ENCODE measurements around the gene SFMBT2. TPM values are rescaled to one million over a fixed set of nuclear protein-coding genes. Genes with fewer than 3 reads are reported as not detected.

Gene SFMBT2
- total and polyA plus RNA-seq, 4 donors = 15.3 to 23.8 (median 17.1) TPM

DNA sequence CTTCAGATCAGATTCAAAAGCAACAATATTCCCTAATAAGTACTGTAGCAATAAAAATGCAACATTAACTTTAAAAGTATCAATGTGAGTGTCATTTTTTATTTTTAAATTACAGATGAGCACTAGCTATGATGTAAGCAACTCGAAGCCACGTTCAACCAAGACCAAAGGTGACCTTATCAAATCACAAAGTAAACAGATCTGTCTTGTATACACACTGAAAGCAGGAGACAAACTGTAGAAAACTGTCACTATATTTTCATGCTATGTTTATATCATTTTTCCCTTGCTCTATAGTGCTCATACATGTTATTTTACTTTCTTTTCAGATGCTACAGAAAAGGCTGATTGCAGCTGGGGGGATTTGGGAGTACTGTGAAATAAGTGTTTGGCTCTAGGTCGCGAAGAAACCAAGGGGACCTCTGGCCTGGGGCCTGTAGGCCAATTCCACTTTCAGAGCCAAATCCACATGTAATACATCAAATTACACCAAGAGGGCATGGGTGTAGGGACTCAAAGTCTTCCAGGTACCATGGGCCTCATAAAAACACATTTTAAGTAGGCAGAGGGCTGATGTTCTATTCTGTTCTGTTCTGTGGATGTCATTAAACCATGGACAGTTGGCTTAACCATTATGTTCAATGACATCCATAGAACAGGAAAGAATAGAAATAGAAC lies 245.2 kb downstream of the SFMBT2 start:
- no peak for DNase-seq (ENCODE audit: low read depth in 4 of 6, low spot score in 6 of 6)
- Histone ChIP-seq H3K36me3 (ENCODE audit: control insufficient read depth, insufficient read depth, low read length) (peaks cover 33% of the 10 kb centered on the region), H3K27me3 (ENCODE audit: control insufficient read depth, insufficient read depth, low read length) (no peaks in the 10 kb centered on the region), H3K4me3 (ENCODE audit: low read depth, low read length) (no peak overlapping the region), H3K27ac (ENCODE audit: low read depth, low read length) (no peak overlapping the region), H3K4me1 (ENCODE audit: control insufficient read depth, insufficient read depth, low read length) (no peaks in the 10 kb centered on the region), H3K9me3 (ENCODE audit: control insufficient read depth, insufficient read depth, low read length) (no peaks in the 10 kb centered on the region)
- WGBS (ENCODE audit: insufficient coverage) = no CpG with 5 or more reads among the region's 4 CpGs

DNA sequence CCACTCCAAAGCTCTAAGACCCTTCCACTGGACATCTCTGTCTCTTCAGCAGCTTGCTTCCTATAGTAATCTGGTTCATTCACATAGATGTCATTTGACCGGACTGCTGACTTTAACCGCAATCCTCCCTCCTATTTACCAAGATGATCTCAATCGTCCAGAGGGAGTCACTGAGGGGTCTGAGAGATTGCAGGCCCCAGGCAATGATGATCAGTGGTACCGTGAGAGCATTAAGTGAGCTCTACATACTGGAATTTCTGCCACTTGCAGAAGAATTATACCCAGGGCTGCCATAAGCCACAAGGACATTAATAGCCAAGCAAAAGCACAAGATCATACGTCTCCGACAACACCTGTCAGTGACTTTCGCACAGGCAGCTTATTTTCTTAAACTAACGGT lies 245.9 kb downstream of the SFMBT2 start:
- H3K4me3 ChIP-seq (ENCODE audit: low read depth, low read length) = no peak overlapping the region
- H3K4me1 ChIP-seq (ENCODE audit: control insufficient read depth, insufficient read depth, low read length) = no peaks in the 10 kb centered on the region
- WGBS (ENCODE audit: insufficient coverage) = 100% methylated on average over 1 of the region's 8 CpGs
- H3K27me3 ChIP-seq (ENCODE audit: control insufficient read depth, insufficient read depth, low read length) = no peaks in the 10 kb centered on the region
- no peaks in the 10 kb centered on the region for H3K9me3 ChIP-seq (ENCODE audit: control insufficient read depth, insufficient read depth, low read length)
- H3K36me3 ChIP-seq (ENCODE audit: control insufficient read depth, insufficient read depth, low read length) = peaks cover 31% of the 10 kb centered on the region
- no peak overlapping the region for H3K27ac ChIP-seq (ENCODE audit: low read depth, low read length)
- DNase-seq (ENCODE audit: low read depth in 4 of 6, low spot score in 6 of 6) = peak in 1 of 6 donors; percentile 67

DNA sequence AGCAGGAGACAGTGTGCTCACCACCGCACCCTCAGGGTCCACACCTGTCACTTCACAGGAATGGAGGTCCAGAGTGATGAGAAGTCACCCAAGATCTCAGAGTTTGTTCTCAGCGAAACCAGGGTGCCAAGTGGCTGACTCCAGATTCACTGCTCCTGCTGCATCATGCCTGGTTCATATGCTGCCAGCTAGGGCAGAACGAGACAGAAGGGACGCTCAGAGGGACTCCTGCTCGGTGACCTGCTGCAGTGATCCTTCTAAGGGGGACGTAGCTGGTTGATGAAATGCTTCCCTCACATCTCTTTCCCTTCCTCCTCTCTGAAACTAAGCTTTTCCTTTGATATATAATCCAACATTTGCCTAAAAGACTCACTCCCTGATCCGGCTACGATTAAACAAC lies 248.5 kb downstream of the SFMBT2 start:
- DNase-seq (ENCODE audit: low read depth in 4 of 6, low spot score in 6 of 6) = no peak
- Histone ChIP-seq H3K36me3 (ENCODE audit: control insufficient read depth, insufficient read depth, low read length) (peaks cover 29% of the 10 kb centered on the region), H3K4me1 (ENCODE audit: control insufficient read depth, insufficient read depth, low read length) (no peaks in the 10 kb centered on the region), H3K27me3 (ENCODE audit: control insufficient read depth, insufficient read depth, low read length) (no peaks in the 10 kb centered on the region), H3K27ac (ENCODE audit: low read depth, low read length) (no peak overlapping the region), H3K4me3 (ENCODE audit: low read depth, low read length) (no peak overlapping the region), H3K9me3 (ENCODE audit: control insufficient read depth, insufficient read depth, low read length) (no peaks in the 10 kb centered on the region)
- 100% methylated on average over 6 of the region's 8 CpGs for WGBS (ENCODE audit: insufficient coverage)

DNA sequence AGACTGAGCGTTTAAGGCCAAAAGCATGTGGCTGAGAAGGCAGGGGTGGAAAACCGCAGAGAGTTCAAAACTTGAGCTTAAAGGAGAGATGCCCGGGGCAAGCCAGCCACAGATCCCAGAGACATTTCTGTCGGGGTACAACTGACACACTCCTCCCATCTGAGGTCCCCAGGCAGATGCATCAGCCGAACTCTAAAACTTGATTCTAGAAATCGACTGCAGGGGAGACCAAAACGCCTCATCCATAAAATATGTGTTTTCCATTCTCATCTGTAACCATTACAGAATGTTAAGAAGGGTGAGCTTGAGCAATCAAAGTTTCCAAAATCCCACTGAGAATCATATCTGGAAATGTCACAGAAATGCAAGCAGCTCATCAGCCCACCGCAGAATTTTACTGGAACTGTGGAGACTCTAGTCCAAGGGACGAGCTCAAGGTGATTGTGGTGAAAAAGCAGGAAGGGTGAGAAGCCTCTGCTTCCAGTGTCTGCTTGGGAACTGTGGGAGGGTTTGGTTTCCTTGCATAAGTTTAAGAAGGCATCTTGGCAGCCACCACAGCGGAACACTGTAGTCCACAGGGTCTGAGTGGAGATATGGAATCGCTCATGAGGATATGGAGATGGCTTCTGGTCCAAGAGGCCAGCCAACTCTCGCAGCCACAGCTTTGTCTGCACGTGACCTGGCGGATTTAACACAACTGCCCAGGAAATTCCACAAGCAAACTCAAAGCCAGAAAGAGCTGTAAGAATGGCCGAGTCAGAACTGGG lies 249.2 kb downstream of the SFMBT2 start:
- no peak for DNase-seq (ENCODE audit: low read depth in 4 of 6, low spot score in 6 of 6)
- H3K4me3 ChIP-seq (ENCODE audit: low read depth, low read length) = no peak overlapping the region
- 96% methylated on average over 11 of the region's 15 CpGs for WGBS (ENCODE audit: insufficient coverage)

DNA sequence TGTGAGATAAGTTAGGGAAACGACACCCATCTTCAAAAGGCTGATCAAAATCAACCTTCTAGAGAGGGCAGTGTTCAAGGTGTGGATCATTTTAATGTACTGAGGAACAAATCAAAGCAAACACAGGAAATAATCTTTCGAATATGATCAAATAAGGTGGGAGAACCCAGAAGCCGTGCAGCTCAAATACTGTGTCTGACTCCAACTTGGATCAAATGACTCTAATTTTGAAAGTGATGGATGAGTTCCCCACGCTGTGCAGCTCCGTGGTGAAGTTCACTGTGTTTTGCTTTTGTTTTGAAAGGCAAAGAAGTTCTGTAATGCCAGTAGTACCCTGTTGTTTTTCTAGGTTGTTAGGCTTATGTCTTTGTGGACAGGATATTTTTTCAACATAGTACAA lies 250.9 kb downstream of the SFMBT2 start:
- H3K27me3 ChIP-seq (ENCODE audit: control insufficient read depth, insufficient read depth, low read length) = no peaks in the 10 kb centered on the region
- no peak for DNase-seq (ENCODE audit: low read depth in 4 of 6, low spot score in 6 of 6)
- no peak overlapping the region for H3K27ac ChIP-seq (ENCODE audit: low read depth, low read length)
- no peak overlapping the region for H3K4me3 ChIP-seq (ENCODE audit: low read depth, low read length)
- H3K9me3 ChIP-seq (ENCODE audit: control insufficient read depth, insufficient read depth, low read length) = no peaks in the 10 kb centered on the region
- 52% methylated on average over 4 of the region's 5 CpGs for WGBS (ENCODE audit: insufficient coverage)
- H3K36me3 ChIP-seq (ENCODE audit: control insufficient read depth, insufficient read depth, low read length) = peaks cover 29% of the 10 kb centered on the region
- H3K4me1 ChIP-seq (ENCODE audit: control insufficient read depth, insufficient read depth, low read length) = no peaks in the 10 kb centered on the region

More for the DNA sequence above, 249.2 kb downstream of the SFMBT2 start:
- peaks cover 29% of the 10 kb centered on the region for H3K36me3 ChIP-seq (ENCODE audit: control insufficient read depth, insufficient read depth, low read length)
- H3K27ac ChIP-seq (ENCODE audit: low read depth, low read length) = no peak overlapping the region
- no peaks in the 10 kb centered on the region for H3K9me3 ChIP-seq (ENCODE audit: control insufficient read depth, insufficient read depth, low read length)
- no peaks in the 10 kb centered on the region for H3K4me1 ChIP-seq (ENCODE audit: control insufficient read depth, insufficient read depth, low read length)
- H3K27me3 ChIP-seq (ENCODE audit: control insufficient read depth, insufficient read depth, low read length) = no peaks in the 10 kb centered on the region

DNA sequence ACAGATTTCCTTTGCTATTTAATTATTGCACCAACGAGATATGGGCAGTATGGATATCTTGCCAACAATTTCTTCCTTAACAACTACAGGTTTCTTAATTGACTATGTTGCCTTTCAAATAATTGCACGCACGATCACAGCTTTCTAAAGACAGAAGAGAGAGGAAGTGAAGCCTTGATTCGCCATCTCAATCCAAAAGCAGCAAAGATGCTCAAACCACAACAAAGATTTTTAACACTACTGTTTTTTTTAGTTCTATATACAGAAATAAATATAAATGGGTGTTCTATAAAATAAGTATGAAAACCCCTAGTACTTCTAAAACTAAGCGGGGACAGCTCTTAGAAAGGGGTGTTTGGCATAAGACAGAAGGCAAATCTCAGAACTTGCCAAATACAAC lies 251.3 kb downstream of the SFMBT2 start:
- no peak overlapping the region for H3K27ac ChIP-seq (ENCODE audit: low read depth, low read length)
- H3K27me3 ChIP-seq (ENCODE audit: control insufficient read depth, insufficient read depth, low read length) = no peaks in the 10 kb centered on the region
- peaks cover 29% of the 10 kb centered on the region for H3K36me3 ChIP-seq (ENCODE audit: control insufficient read depth, insufficient read depth, low read length)
- WGBS (ENCODE audit: insufficient coverage) = no CpG with 5 or more reads among the region's 5 CpGs
- no peaks in the 10 kb centered on the region for H3K4me1 ChIP-seq (ENCODE audit: control insufficient read depth, insufficient read depth, low read length)
- no peak for DNase-seq (ENCODE audit: low read depth in 4 of 6, low spot score in 6 of 6)
- no peaks in the 10 kb centered on the region for H3K9me3 ChIP-seq (ENCODE audit: control insufficient read depth, insufficient read depth, low read length)
- H3K4me3 ChIP-seq (ENCODE audit: low read depth, low read length) = no peak overlapping the region

DNA sequence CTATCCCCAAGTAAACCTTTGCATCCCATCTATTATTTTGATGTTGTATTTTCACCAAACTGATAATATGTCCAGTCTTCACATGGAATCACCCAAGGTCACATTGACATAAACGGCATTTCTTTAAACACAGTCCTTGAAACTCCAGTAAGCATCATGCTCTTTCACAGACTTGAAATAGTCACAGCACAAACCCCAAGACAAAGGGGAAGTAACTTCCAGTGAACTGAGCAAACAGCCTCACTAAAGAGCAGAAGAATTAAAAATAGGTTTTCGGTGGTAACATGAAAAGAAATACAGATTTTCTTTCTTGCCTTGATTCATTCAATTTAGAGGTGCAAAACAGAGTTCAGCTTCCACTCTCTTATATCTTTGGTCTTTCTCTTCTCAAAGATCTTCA lies 253.7 kb downstream of the SFMBT2 start:
- H3K4me3 ChIP-seq (ENCODE audit: low read depth, low read length) = no peak overlapping the region
- H3K9me3 ChIP-seq (ENCODE audit: control insufficient read depth, insufficient read depth, low read length) = no peaks in the 10 kb centered on the region
- no peaks in the 10 kb centered on the region for H3K4me1 ChIP-seq (ENCODE audit: control insufficient read depth, insufficient read depth, low read length)
- no peaks in the 10 kb centered on the region for H3K27me3 ChIP-seq (ENCODE audit: control insufficient read depth, insufficient read depth, low read length)
- WGBS (ENCODE audit: insufficient coverage) = 80% methylated on average over 1 of the region's 2 CpGs
- H3K27ac ChIP-seq (ENCODE audit: low read depth, low read length) = no peak overlapping the region
- DNase-seq (ENCODE audit: low read depth in 4 of 6, low spot score in 6 of 6) = no peak
- peaks cover 13% of the 10 kb centered on the region for H3K36me3 ChIP-seq (ENCODE audit: control insufficient read depth, insufficient read depth, low read length)

DNA sequence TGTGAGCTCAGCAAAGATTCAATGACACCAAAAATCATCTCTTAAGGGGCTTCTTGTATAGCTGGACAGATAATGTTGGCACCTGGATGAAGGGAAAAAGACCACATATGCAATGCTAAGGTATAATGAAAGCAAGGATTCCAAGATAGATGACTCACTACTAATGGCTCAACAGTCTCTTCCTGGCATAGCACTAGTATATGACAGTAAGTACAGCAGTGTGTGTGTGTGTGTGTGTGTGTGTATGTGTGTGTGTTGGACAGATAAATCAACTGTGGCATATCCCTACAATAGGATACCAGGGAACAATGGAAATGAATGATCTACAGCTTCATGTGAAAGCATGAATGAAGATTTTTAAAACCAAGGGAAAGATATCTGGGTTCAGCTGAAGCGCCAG lies 257.1 kb downstream of the SFMBT2 start:
- Histone ChIP-seq H3K9me3 (ENCODE audit: control insufficient read depth, insufficient read depth, low read length) (no peaks in the 10 kb centered on the region), H3K4me1 (ENCODE audit: control insufficient read depth, insufficient read depth, low read length) (no peaks in the 10 kb centered on the region), H3K4me3 (ENCODE audit: low read depth, low read length) (no peak overlapping the region), H3K36me3 (ENCODE audit: control insufficient read depth, insufficient read depth, low read length) (no peaks in the 10 kb centered on the region), H3K27me3 (ENCODE audit: control insufficient read depth, insufficient read depth, low read length) (no peaks in the 10 kb centered on the region), H3K27ac (ENCODE audit: low read depth, low read length) (no peak overlapping the region)
- no peak for DNase-seq (ENCODE audit: low read depth in 4 of 6, low spot score in 6 of 6)
- WGBS (ENCODE audit: insufficient coverage) = 88% methylated on average over 1 of the region's 1 CpG

DNA sequence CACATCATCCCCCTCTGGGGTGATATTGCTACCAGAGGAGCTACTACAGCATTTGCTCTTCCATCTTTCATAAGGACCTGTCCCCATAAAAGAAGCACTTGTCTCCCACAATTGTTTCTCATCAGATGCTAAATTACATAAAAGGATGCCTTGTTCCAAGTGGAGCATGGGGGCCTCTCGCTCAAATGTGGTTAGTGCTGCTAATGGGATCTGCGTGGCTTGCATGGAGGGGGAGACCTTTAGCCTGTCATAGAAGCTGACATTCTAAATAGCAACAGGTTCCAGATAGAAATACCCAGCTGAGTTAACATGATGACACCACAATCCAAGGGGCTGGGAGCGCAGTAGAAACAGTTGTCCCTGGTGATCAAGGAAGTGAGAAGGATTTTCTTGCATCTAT lies 257.9 kb downstream of the SFMBT2 start:
- Histone ChIP-seq H3K4me3 (ENCODE audit: low read depth, low read length) (no peak overlapping the region), H3K4me1 (ENCODE audit: control insufficient read depth, insufficient read depth, low read length) (no peaks in the 10 kb centered on the region), H3K27me3 (ENCODE audit: control insufficient read depth, insufficient read depth, low read length) (no peaks in the 10 kb centered on the region), H3K9me3 (ENCODE audit: control insufficient read depth, insufficient read depth, low read length) (no peaks in the 10 kb centered on the region), H3K27ac (ENCODE audit: low read depth, low read length) (no peak overlapping the region), H3K36me3 (ENCODE audit: control insufficient read depth, insufficient read depth, low read length) (no peaks in the 10 kb centered on the region)
- DNase-seq (ENCODE audit: low read depth in 4 of 6, low spot score in 6 of 6) = no peak
- WGBS (ENCODE audit: insufficient coverage) = 75% methylated on average over 3 of the region's 3 CpGs

DNA sequence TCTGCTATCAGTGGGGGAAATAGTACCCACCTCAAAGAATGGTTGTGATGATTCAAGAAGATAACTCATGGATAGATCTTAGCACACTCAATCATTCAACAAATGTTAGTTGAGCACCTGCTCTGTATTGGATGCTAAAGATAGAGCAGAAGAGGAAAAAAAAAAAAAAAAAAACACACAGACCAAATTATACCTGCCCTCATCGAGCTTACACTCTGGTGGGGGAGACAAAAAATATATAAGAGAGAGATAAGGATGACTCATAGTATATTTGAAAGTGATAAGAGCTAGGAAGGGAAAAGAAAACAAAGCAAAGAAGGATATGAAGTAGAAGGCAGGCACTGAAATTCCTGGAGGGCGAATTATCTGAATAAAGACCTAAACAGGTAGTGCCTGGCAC lies 258.5 kb downstream of the SFMBT2 start:
- Histone ChIP-seq H3K4me1 (ENCODE audit: control insufficient read depth, insufficient read depth, low read length) (no peaks in the 10 kb centered on the region), H3K27ac (ENCODE audit: low read depth, low read length) (no peak overlapping the region), H3K4me3 (ENCODE audit: low read depth, low read length) (no peak overlapping the region), H3K9me3 (ENCODE audit: control insufficient read depth, insufficient read depth, low read length) (no peaks in the 10 kb centered on the region), H3K36me3 (ENCODE audit: control insufficient read depth, insufficient read depth, low read length) (no peaks in the 10 kb centered on the region), H3K27me3 (ENCODE audit: control insufficient read depth, insufficient read depth, low read length) (no peaks in the 10 kb centered on the region)
- WGBS (ENCODE audit: insufficient coverage) = 89% methylated on average over 1 of the region's 2 CpGs
- no peak for DNase-seq (ENCODE audit: low read depth in 4 of 6, low spot score in 6 of 6)
